ENCODE data around the gene FLCN. TPM values are rescaled to one million over a fixed set of nuclear protein-coding genes. Genes with fewer than 3 reads are reported as not detected.
A peak's percentile ranks its signal among the peaks of the same experiment; 100 is the strongest.

Gene FLCN
- total RNA-seq, 2 donors from 2014 or later, result 43.8 to 125 TPM

GRCh38 chr17:17207998-17208397 lies 29.0 kb downstream of the FLCN start:
- 78% methylated on average over 8 of the region's 8 CpGs for WGBS
- TF ChIP-seq POLR2A (IDR thresholded peaks at IDR 0.05) (no peak), CTCF (IDR thresholded peaks at IDR 0.05) (no peak), POLR2AphosphoS5 (IDR thresholded peaks at IDR 0.05) (no peak)
- intact Hi-C loops (cut with DNase I), result loop anchor here (5.0 kb wide), 1 partner anchor 56 kb away; no protein-coding TSS in a partner anchor
- Histone ChIP-seq H3K27ac (no peak overlapping the region), H3K27me3 (replicated peaks; ENCODE audit: insufficient read depth) (no peaks in the 10 kb centered on the region), H3K36me3 (peaks cover 0 to under 1% of the 10 kb centered on the region in 2 donors), H3K4me3 (no peak overlapping the region), H3K4me1 (replicated peaks) (peaks cover 14% of the 10 kb centered on the region), H3K9me3 (no peaks in the 10 kb centered on the region)
- no peak for DNase-seq (ENCODE audit: low spot score)

- WGBS, result 21% methylated on average over 16 of the region's 16 CpGs
- Histone ChIP-seq H3K36me3 (no peaks in the 10 kb centered on the region), H3K4me1 (replicated peaks) (peaks cover 14% of the 10 kb centered on the region), H3K9me3 (no peaks in the 10 kb centered on the region), H3K4me3 (no peak overlapping the region), H3K27me3 (replicated peaks; ENCODE audit: insufficient read depth) (no peaks in the 10 kb centered on the region), H3K27ac (peak overlapping the region; percentile 86 to 90)
- DNase-seq (ENCODE audit: low spot score), result no peak
- intact Hi-C loops (cut with DNase I), result loop anchor here (5.0 kb wide), 1 partner anchor 55 kb away; no protein-coding TSS in a partner anchor
- peak; percentile 31 for TF ChIP-seq POLR2AphosphoS5 (IDR thresholded peaks at IDR 0.05)
- no peak for TF ChIP-seq CTCF (IDR thresholded peaks at IDR 0.05)
- TF ChIP-seq POLR2A (IDR thresholded peaks at IDR 0.05), result peak; percentile 14
Observed at GRCh38 chr17:17206913-17207335, 30.0 kb downstream of the FLCN start.

- peak; percentile 74 for DNase-seq (ENCODE audit: low spot score)
- 14% methylated on average over 61 of the region's 78 CpGs for whole genome bisulfite sequencing
- Histone ChIP-seq H3K9me3 (no peaks in the 10 kb centered on the region), H3K4me1 (replicated peaks) (peaks cover 16% of the 10 kb centered on the region), H3K36me3 (no peaks in the 10 kb centered on the region), H3K27me3 (replicated peaks; ENCODE audit: insufficient read depth) (no peaks in the 10 kb centered on the region), H3K4me3 (peak within 1 kb of the TSS; percentile 42 to 45), H3K27ac (peak within 1 kb of the TSS; percentile 86 to 90)
- intact Hi-C loops (cut with DNase I), result loop anchor here (5.0 kb wide), 1 partner anchor 54 kb away; no protein-coding TSS in a partner anchor
- peak in 1 of 4 experiments; percentile 5 for TF ChIP-seq CTCF (IDR thresholded peaks at IDR 0.05)
- TF ChIP-seq POLR2A (IDR thresholded peaks at IDR 0.05), result peak; percentile 30
- TF ChIP-seq POLR2AphosphoS5 (IDR thresholded peaks at IDR 0.05), result no peak
Observed at GRCh38 chr17:17206124-17206912, 30.6 kb downstream of the FLCN start, which contains the start of gene PLD6. Gene PLD6 (minus strand): TSS chr17:17206333. CDS start chr17:17206286, 47 bp downstream.

GRCh38 chr17:17205368-17206123 lies 31.4 kb downstream of the FLCN start:
- Histone ChIP-seq H3K9me3 (no peaks in the 10 kb centered on the region), H3K4me1 (replicated peaks) (peaks cover 19% of the 10 kb centered on the region), H3K27ac (peak overlapping the region; percentile 86 to 90), H3K4me3 (peak overlapping the region; percentile 42 to 45), H3K27me3 (replicated peaks; ENCODE audit: insufficient read depth) (no peaks in the 10 kb centered on the region), H3K36me3 (no peaks in the 10 kb centered on the region)
- intact Hi-C loops (cut with DNase I), result loop anchor here (5.0 kb wide), 1 partner anchor 53 kb away; no protein-coding TSS in a partner anchor
- peak; percentile 9 for TF ChIP-seq POLR2AphosphoS5 (IDR thresholded peaks at IDR 0.05)
- no peak for TF ChIP-seq POLR2A (IDR thresholded peaks at IDR 0.05)
- DNase-seq (ENCODE audit: low spot score), result peak; percentile 62
- 8% methylated on average over 46 of the region's 70 CpGs for WGBS

Measured in prostate gland (tissue), 2 donors.